Iris pigment epithelial cell (primary cell): Measurements from ENCODE around the gene AHI1.

Experiments
- DNase-seq: peaks from one replicate; pipeline ENCODE4 v3.0.0-alpha.2; 2011; ENCODE audit warnings: low read depth

The AHI1 gene

DNA sequence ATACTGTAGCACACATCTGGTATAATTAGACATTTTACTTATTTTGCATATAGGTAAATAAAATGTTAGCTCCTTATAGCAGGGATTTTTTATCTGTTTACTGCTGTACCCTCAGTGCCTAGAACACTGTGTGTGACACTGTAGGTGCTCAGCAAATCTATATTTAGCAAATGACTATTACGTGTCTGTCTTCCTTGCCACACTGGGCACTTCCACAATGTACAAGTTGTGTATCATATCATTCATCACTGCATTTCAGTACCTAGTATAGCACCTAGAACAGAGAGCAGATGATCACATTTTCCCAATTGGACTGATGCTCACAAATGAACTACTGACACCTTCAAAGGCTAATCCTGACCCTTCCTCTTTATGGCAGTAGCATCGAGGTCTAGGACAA lies 200.8 kb downstream of the AHI1 start:
- DNase-seq: no peak

- no peak for DNase-seq
These were observed 202.5 kb downstream of the AHI1 start for GRCh38 chr6:135295085-135295484.

- DNase-seq: peak; percentile 59
These were observed 206.1 kb downstream of the AHI1 start for GRCh38 chr6:135291288-135292076.

DNA sequence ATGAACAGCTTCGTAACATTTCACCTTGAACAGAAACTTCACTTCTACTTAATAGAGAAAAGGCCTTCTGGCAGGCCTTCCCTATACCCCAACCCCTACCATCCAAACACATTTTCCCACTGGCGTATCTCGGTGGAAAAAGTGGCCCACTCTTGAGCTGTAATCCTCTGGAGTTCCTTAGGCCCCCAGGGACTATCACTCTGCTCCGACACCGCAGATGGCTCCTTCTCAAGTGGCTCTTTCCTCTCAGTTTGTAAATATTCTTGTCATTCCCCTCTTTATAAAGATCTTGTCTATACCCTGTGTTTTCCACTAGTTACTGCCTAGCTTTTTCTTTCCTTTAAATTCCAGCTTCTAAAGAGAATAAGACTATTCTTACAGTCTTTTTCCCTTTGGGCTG lies 207.7 kb downstream of the AHI1 start:
- no peak for DNase-seq

DNA sequence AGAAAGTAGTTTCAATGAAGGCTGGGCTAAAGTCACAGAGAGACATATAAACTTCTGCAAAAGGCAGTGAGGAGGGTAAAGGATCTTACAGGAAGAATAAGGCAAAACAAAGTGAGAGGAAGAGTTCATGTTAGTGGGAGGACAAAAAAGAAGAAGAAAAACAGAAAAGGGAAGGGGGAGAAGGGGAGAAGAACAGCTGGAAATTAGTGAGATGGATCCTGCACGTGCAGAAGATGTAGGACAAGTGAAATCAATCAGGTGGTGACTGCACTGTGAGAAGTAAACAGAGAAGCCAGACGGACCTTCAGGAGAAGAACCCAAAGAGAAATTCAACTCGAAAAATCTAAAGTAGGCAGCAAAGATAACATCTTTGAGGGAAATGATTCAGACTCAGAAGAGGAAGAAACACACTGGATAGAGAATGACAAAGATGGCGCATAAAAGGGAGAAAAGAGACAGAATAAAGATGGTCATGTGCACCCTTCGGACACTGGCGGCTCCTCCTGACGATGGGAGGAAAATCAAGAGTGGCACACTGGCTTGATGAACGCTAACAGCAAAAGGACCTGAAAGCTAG lies 210.5 kb downstream of the AHI1 start:
- no peak for DNase-seq

- DNase-seq: no peak
These were observed 212.4 kb downstream of the AHI1 start for GRCh38 chr6:135285165-135285564.

DNA sequence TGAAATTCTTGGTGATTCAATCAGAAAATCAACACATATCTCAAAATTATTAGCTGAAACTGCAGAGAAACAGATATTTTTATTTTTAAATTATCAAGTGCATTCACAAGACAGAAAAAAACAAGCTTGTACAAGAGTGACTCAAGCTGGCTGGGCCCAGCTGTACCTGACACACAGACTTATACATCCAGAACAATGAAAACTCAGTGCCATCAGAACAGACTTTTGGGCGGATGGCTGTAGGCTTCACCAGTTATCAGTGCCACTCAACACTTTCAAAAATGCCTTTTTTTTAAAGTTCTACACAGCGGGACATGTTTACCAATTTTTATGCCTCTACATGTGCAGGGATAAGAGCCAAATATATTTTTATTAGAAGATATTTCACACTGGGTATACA lies 213.6 kb downstream of the AHI1 start:
- no peak for DNase-seq

DNA sequence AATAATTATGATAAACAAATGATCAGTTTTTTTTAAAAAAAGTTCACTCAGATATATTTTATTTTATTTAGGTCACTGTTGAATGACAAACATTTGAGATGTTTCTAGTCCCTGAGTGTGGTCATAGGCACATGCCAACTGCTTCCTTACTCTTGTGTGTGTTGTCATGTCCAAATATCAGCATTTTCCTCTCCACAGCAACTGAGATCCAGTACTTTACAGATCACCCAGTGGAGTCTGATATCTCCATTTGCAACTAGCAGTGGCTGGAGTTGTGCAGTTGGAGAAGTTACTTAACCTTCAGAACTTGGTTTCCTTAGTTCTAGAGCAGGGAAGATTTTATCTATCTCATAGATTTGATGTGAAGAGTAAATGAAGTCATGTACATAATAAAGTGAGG lies 215.1 kb downstream of the AHI1 start:
- DNase-seq: no peak

GRCh38 chr6:135281964-135282363 lies 215.6 kb downstream of the AHI1 start:
- DNase-seq: no peak

GRCh38 chr6:135281227-135281626 lies 216.3 kb downstream of the AHI1 start:
- peak; percentile 28 for DNase-seq

GRCh38 chr6:135280375-135281136 lies 217.0 kb downstream of the AHI1 start:
- peak; percentile 74 for DNase-seq

GRCh38 chr6:135277422-135277821 lies 220.1 kb downstream of the AHI1 start:
- no peak for DNase-seq

GRCh38 chr6:135274561-135275293 lies 222.8 kb downstream of the AHI1 start:
- peak; percentile 45 for DNase-seq

DNA sequence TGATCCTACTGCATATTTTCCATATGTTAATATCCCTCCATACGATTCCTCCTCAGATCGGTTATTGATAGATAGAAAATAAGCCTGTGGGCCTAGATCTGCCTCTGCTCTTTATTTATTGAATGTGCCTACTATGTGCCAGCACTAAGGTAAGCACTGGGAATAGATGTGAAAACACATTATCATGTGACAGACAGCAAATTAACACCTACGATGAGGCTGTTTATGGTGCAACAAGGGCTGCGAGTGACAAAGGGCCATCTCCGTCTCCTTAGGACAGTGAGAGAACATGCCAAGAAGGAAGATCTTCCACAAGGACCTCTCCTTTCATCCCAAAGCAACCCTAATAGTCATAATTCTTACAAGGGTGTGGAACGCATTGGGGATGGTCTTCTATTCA lies 225.9 kb downstream of the AHI1 start:
- no peak for DNase-seq

GRCh38 chr6:135270676-135271536 lies 226.6 kb downstream of the AHI1 start:
- peak; percentile 30 for DNase-seq

GRCh38 chr6:135269481-135269891 lies 228.1 kb downstream of the AHI1 start:
- DNase-seq: no peak

- no peak for DNase-seq
These were observed 228.8 kb downstream of the AHI1 start for GRCh38 chr6:135268740-135269139.

DNA sequence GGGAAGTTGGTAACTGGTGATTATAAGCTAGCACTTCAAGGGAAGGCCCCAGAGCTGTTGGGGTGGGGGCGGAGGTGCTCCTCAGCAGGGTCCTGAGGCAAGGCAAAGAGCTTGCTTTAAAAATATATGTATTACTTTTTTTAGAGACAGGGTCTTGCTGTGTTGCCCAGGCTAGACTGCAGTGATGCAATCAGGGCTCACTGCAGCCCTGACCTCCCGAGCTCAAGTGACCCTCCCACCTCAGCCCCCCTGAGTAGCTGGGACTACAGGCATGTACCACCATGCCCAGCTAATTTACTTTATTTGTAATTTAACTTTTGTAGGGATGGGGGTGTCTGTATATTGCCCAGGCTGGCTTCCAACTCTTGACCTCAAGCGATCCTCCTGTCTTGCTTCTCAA lies 229.3 kb downstream of the AHI1 start:
- DNase-seq: no peak

DNA sequence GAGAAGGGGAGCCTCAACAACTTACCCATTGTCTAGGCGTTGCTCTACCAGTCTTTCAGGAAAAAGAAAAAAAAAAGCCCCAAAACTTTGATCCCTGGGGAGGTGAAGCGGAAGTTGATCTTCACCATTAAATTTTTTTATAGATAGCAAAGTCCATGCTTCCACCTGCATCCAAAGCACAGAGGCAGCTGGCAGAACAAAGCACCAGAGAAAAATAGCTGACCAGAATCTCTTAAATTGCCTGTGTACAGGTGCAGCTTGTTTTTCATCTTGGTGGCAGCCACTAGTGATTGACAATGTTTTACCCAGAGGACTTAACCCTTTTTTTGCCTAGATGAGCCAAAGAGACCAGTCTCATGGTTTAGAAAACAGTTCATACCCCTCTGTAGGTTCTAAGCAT lies 230.5 kb downstream of the AHI1 start:
- no peak for DNase-seq

DNA sequence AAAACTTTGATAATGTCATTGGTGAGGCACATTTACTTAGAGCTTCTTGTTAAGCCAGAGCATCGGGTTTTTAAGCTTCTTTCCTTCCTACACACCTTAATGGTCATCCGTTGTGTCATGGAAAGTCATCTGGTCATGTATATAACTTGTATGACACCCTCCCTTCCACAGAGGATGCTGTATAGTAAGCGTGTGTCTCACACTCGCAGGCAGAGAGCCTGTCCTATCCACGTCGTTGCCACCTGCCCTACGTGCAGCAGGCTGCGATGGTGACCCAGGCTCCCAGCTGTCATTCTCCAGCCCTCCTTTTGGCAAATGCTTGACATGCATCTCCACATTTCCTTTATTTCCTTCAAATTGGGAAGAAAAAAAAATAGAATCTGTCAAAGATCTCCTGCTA lies 230.9 kb downstream of the AHI1 start:
- DNase-seq: no peak

GRCh38 chr6:135265278-135265677 lies 232.3 kb downstream of the AHI1 start:
- no peak for DNase-seq
